HL-60 (cell line): Measurements from ENCODE around the gene DTX1.

Experiments used
- CTCF ChIP-seq: IDR thresholded peaks from one replicate; pipeline ENCODE4 v1.5.1; 2011; ENCODE audit warnings: low read length, control low read depth, inconsistent platforms; ENCODE audit not compliant: insufficient read depth
- POLR2AphosphoS5 ChIP-seq: IDR thresholded peaks from 2 replicates; pipeline ENCODE4 v1.6.1; 2012; ENCODE audit warnings: low read depth
- SPI1 ChIP-seq: IDR thresholded peaks from 2 replicates; pipeline ENCODE4 v1.6.1; 2012; ENCODE audit warnings: low read depth, mild to moderate bottlenecking, borderline replicate concordance

- TF ChIP-seq CTCF: no peak
- TF ChIP-seq SPI1: no peak
- no peak for TF ChIP-seq POLR2AphosphoS5
Observed at GRCh38 chr12:113065126-113066007, 8.8 kb downstream of the DTX1 start.
